HG03442 (cell line): ENCODE results near the gene C19orf81.

Source experiments
- ATAC-seq: cut with Tn5 transposase; IDR thresholded peaks from one replicate; pipeline ENCODE4 v1.9.1; 2021; ENCODE audit warnings: mild to moderate bottlenecking, moderate library complexity; ENCODE audit not compliant: unreplicated experiment

C19orf81 gene

DNA sequence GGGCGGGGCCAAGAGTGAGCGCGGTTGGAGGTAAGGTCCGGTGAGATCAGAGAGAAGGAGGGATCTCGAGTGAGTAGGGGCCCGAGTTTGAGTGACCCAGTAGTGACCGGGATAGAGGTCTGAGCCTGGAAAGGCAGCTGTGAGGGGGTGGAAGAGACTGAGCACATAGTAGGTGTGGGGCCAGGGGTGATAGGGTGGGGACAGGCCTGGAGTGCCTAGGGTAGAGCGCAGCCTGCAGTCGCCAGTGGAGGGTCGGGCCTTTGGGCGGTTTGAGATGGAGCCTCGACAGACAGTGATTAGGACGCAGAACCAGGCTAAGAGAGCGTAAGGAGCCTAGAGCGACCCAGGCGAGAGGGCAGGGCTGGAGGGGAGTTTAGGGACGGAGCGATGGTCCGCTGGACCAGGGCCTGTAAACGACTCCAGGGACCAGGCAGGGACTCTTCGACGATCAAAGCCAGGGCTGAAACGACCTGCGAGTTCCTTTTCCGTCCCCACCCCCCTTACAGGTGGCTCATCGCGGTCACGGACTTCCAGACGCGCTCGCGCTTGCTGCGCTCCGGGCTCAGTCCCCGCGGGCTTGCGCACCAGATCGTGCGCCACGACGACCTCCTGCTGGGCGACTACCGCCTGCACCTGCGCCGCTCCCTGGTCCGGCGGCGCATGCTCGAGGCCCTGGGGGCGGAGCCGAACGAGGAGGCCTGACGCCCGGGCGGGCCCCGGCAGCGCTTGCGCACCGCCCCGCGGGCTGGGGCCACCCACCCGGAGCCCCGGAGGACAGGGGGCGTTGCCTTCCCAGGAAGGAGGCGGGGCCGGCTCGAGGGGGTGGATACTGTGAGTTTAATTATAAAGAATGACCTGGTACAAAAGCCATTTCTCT, 9.4 kb downstream of the C19orf81 start:
- ATAC-seq, result no peak

DNA sequence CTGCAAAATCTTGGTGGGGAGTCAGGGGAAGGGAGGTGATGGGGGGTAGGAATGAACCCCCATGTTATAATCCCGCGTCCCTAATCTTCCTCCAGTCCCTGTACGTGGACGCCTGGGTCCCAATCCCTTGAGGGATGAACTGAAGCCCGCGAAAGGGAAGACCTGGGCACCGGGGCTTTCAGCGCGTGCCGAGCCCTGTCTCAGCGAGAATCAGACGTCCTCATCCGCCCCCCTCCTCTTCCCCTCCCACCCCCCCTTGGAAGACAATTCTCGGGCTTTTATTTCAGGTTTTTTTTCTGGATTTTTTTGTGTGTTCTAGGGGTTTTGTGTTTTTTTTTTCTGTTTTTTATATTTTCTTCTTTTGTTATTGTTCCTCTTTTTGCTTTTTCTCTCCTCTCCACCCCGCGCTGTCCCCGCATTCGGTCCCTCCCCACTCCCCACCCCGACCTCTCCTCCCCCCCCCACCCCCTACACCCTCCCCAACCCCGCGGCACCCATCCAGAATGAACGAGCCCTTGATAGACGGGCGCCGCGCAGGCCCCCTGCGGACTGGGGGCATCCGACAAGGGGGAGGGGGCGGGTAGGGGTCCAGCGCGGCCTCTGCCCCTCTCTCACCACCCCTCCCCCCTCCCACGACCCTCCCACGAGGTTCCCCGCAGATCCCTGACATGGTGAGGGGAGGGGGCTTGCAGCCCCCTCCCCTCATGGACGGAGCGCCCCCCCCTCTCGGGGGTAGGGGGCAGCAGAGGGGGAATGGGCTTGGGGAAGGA, 10.3 kb downstream of the C19orf81 start:
- no peak for ATAC-seq

DNA sequence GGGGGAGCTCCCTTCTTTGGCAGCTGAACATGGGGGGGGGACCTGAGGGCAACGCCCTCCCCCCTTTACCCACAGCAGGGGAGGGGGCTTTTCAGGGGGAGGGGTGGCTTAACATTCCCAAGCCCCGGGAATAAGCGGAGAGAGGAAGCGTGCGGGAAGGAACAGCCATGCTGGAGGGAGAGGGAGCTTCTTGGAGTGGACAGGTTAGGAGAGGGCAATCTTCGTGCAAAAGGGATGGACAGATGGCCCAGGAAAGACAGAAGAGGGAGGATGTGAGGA, 10.8 kb downstream of the C19orf81 start:
- ATAC-seq, result no peak

DNA sequence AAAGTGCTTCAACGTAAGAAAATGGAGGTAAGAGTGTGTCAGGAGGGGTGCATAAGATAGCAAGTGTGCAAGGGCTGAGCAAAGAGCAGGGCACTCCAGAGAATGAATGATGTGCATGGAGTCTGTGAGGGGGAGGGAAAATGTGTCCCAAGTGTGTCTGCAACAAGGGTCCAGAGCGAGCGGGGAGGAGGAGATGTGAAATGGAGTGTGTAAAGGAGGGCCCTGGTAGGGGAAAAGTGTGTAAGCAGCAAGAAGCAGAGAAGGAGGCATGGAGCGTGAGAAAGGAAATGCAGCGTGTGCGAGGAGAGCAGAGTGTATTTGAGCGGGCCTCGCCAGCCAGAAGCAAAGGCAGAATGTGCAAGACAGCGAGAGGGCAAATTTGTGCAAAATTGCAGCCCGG, 11.8 kb downstream of the C19orf81 start:
- no peak for ATAC-seq

DNA sequence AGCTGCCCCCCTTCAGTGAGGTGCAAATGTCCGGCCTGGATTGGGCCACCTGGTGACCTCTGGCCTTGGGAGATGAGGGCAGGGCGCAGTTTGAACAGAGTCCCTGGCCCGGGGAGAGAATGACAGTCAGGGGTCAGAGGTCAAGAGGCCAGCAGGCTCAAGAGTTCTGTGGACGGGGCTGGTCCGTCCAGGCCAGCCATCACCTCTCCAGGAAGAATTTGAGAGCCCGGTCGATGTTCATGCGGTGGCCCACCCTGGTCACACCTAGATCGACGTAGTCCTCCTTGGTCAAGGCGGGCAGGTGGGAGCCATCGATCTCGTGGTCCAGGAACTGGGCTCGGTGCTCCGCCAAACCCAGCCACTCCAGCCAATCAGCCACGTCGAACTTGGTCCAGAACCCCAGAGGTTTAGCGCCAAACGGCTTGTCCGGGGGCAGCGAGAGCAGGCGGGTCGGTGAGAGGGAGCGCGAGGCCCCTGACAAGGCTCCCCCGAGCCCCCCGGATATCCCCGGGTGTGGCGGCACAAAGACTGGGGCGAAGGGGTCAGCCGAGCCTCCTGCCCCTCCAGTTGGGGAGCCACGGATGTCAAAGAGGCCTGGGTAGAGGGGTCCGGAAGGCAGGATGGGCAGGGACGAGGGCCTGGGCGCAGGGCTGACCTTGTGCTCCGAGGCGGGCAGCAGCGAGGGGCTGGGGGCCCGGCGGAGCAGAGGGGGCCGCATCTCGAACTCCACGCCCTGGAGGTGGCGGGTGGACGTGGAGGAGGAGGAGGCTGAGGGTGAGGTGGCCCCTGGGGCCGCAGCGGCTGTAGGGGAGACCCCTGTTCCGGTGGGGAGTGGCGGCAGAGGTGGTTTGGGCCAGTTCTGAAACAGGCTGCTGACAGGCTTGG, 12.8 kb downstream of the C19orf81 start:
- ATAC-seq, result no peak

DNA sequence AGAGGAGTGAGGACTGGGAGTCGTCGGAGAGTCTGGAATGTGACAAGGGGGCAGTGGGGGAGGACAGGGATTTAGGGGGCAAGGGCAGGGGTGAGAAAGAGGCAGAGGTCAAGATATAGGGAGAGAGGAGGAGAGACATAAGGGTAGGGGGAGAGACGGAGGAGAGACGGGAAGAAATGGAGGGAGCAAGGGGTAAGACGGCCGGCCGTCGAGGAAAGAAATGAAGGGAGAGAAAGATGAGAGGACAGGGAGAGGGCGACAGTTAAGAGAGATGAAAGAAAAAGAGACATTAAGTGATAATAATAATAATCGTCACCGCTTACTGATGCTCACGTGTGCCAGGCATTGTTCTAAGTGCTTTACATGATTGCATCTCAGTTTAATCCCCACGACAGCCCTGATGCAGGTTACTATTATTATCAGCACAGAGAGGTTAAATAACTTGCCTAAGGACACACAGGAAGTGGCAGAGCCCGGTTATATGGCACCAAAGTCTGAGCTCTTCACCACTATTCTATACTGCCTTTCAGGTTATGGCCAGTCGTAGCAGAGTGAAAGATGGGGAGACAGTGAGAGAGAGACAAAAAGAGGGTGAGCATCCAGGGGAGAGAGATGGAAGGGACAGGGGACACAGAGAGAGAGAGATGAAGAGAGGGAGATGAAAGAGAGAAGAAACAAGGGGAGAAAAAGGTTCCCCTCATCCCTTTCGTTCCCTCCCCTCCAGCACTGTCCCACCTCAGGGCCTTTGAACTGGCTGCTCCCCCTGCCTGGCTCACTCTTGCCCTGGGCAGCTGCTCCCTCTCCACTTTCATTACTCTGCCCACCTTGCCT, 13.6 kb downstream of the C19orf81 start:
- ATAC-seq, result no peak

DNA sequence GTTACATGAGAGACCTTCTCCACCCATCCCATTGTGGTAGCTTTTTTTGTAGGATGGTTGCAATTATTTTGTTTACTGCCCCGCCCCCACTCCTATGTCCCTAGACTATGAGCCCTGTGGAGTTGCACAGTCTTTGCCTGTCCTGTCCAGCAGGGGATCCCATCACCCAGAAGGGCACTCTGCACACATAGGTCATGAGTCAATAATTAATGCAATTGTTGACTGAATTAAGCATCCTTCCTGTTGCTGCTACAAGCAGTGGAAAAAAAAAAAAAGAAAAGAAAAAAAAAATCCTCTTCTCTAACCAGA, 14.2 kb downstream of the C19orf81 start:
- no peak for ATAC-seq

DNA sequence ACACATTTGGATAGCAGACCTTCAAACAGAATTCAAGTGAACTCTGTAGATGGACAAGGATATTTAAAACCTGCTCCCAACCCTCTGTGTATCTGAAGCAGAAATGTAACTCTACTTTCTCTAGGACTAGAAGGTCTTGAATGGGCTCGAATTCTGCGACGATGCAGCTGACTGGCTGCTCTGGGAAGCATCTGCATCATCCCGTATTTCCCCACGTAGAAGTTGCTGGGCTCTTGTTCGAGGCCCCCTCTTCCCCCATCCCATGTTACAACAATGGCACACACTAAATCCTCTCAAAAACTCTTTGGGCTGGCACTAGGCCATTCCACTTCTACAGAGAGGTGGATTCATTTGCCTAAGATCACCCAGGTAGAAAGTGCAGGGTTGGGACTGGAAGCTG, 15.0 kb downstream of the C19orf81 start:
- ATAC-seq, result no peak

DNA sequence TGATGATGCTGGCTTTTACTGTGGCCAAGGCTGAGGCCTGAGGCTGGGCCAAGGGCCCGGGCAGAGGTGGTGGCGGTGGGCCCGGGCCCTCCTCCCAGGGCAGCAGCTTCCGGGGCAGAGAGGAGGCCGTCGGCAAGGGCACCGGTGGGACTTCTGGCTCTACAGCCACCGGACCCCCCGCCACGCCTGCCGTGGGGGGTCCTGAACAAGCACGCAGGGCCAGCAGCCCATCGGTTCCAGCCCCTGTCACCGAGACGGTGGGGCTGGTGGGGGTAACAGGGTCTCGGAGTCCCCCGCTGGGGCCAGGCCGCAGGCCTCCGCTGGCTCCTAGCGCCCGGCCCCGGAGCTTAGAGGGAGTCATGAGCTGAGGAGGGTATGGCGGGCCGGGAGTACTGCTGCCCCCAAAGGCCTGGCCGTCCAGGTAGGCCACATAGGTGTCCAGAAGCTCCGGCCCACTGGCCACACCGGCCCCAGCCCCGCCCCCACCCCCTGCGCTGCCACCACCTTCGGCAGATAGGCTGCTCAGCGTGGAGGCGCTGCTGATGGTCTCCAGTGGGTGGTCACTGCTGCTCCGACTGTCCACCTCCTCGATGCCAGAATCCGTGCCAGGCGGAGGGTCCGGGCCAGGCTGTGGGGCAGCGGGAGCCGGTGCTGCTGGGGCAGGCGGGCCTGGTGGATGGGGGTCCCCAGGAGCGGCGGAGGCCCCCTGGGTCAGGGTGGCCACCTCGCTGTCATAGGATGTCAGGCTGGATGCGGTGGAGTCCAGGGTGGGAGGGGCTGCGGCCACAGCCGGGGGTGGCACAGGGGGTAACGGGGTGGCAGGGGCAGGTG, 17.3 kb downstream of the C19orf81 start:
- ATAC-seq, result no peak

DNA sequence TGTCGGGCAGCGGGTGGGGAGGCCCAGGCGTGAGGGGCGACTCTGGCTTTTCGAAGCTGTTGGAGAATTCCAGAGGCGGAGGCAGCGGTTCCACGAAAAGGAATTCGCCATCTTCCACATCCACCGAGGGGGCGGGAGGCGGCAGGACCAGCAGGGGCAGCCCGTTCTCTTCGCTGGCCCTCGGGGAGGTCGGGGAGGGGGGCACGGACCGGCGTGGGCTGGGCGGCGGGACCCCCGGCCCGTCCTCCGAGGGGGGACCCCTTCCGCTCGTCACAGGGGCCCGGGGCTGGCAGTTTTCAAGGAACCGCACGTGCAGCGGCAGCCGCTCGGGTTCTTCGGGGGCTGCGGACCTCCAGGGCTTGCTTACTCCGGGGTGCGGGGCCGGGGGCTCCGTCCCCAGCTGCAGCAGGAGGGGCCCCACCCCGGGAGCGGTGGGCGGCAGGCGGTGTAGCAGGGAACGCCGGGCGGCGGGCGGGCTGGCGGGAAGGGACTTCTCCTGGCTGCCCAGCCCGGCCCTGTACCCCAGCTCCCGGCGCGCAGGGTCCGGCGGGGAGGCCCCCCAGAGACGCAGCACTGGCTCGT, 18.0 kb downstream of the C19orf81 start:
- ATAC-seq, result no peak

DNA sequence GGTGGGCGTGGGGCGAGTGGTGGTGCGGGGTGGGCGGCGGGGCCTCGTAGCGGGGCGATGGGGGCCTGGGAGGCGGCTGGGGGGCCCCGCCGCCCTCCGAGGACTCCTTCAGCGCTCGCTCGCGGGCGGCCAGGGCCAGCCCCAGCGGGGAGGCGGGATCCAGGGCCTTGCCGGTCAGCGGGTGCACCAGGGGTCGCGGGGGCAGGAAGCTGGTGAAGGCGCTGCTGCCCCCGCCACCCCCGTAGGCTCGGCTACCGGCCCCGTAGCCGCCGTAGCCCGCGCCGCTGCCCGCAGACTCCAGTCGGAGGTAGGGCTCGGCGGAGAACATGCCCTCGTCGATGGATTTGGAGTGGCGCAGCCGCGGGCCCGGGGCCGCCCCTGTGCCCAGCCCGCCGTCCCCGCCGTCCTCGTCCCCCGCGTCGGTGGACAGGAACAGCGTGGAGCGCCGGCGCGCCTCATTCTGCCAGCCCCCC, 18.6 kb downstream of the C19orf81 start:
- no peak for ATAC-seq

DNA sequence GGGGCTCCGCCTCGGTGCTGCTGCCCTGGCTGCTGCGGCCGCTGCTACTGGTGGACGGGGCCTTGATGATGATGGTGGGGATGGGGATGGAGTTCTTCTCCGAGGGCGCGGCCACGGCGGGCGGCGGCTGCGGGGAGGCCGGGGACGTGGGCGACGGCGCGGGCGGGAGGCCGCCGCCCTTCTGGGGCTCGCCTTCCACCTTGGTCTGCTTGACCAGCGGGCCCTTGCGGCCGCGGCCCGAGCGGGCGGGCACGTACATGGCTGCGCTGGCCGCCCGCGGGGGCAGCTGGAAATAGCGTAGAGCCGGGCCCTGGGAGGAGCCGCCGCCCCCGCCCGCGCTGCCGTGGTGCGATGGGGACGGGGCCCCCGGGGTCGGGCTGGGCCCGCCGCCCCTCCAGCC, 19.2 kb downstream of the C19orf81 start:
- ATAC-seq, result no peak

DNA sequence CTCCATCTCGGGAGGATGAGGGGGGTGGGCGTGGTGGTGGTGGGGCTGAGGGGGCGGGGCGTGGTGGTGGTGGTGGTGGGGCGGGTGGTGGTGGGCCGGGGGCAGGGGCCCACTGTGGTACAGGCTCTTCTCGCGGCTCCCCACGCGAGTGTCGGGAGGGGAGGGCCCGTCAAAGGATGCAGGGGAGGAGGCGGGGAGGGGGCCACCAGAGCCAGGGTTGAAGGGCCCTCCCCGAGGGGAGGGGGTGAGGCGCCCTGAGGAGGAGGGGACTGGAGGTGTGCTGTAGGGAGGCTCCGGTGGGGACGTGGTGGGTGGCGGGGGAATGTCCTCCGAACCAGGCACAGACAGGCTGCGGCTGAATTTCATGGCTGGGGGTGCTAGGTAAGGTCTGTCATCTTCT, 19.6 kb downstream of the C19orf81 start:
- ATAC-seq, result no peak

DNA sequence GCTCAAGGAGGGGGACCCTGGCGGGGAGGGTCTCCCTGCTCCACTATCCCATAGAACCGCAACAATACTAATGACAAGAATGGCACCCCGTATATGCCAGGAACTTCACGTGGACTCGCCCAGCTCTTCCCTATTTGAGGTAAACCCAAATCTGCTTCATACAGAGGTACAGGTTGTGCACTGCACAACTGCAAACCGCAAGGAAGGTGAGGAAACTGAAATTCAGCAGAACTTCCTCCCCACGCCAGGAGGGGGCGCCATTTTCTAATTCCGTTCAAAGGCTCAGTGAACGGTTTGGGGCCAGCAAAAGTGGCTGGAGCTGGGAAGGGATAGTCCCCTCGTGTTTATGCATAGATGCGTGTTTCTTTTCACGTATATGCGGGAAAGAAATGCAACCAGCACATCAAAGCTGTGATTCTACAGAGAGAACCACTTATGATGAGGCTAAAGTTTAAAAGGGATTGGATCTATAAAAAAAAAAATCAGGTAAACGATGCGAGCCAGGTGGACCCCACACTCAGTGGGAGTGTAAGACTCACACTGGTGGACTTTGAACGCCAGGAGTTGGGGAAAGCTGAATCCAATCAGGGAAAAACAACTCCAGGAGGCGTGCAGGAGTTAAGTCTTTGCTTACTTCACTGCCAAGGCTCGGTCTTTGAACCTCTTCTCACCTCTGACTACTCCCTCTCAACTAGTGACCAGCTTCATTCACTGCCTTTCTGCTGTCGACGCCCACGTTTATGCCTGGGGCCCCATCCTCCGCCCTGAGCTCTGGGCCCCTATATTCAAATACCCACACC, 20.3 kb downstream of the C19orf81 start:
- no peak for ATAC-seq

DNA sequence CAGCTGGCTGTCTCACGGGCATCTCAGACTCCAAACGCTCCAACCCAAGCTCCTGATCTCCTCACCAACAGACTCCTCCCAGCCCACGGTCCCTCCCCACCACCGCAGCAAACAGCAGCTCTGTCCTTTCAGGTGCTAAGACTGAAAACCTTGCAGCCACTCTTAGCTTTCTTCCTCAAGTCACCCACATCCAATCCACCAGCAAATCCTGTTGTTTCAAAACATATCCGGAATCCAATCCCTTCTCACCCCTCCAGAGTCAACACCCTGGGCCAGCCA, 20.8 kb downstream of the C19orf81 start:
- no peak for ATAC-seq

DNA sequence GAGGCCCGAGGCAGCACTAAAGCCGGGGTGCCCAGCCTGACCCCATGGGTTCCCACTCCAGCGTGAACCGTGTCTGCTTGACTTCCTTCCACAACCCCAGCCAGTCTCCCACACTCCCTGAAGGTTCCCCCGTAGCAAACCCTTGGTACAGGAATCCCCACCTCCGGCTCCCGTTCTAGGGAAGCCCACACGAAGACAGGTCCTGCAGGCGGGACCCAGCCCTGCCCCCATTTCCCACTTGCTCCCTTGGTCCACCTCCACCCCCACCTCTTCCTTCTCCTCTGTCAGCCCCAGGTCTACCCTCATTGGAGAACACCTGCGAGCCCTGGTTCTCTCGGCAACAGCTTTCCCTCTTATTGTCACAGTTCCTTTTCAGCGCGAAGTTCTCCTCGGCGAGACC, 23.9 kb downstream of the C19orf81 start:
- ATAC-seq, result no peak

DNA sequence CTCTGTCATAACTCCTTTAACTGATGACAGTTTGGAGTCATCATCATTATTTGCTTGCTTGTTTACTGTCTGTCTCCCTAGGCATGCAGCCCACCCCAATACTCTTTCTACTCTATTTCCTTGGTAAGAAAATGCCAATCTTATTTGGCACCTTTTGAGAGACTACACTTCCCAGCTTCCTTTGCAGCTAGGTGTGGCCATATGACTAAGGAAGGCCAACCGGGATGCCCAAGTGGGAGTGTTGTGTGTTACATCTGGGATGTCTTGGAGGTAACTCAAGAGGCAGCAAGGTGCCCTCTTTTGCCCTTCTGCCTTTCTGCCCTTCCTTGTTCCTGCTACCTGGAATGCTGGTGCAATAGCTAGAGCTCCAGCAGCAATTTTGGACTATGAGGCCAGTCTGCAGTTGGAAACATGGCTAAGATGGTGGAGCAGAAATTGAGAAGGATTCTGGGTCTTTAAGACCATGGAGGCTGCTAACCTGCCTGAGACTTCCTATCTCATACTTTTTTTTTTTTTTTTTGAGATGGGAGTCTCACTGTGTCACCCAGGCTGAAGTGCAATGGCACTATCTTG, 27.5 kb downstream of the C19orf81 start:
- no peak for ATAC-seq

DNA sequence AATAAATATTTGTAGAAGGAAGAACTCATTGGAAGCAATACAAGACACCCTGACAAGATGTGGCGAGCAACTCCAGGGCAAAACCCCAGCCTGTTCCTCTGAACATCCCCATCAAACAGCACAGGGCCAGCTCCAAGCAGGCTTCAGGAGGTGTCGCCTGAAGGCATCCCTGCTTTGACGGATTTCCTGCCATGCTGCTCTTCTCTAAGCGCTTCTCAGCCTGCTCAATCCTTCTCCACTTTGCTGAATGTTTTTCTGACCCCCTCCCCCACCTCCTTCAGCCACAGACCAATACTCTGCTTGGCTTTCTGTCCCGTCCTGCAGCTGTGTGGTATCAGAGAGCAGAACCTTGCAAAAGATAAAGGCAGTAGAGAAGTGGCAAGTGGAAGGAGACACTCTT, 28.4 kb downstream of the C19orf81 start:
- no peak for ATAC-seq

DNA sequence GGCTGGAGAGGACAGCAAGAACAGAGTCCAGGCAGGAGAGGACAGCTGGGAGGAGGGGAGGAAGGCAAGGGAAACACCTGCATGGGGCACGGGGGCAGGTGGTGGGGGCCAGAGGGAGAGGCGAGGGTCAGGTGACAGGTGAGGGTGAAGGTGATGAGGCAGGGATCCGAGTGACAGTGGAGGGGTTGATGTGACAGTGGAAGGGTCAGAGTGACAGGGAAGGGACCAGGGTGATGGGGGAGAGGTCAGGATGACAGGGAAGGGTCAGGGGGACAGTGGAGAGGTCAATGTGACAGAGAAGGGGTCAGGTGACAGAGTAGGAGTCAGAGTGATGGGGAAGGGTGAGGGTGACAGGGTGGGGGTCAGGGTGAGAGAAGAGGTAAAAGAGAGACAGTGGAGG, 29.1 kb downstream of the C19orf81 start:
- no peak for ATAC-seq
